ENCODE measurements around the gene IFT74.
"Not testable (repeated sequence)": the region's sequence is repeated elsewhere in the genome, so short reads cannot be mapped to it uniquely, and the experiment has no call there.

Gene IFT74

DNA sequence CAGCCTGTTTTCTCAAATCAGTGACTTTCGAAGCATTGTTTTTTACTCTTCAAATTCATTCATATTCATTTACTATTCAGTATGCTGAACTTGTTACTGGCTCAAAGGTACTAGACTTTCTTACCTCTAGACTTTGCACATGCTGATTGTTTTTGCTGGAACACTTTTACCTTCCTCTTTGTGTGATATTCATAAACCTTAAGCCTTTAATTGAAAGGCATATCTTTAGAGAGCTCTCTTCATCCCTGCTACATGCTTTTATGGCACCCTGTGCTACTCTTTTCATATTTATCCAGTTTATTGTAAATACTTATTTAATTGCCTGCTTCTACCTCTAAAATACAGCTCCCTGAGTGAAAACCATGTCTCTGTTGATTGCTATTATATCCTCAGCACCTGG lies 97.9 kb downstream of the IFT74 start:
- in situ Hi-C loops (cut with HindIII; ENCODE audit: low pct_ligation_motif_present, low pct_unique_long_range_greater_than_20kb, low sequenced_read_pairs), result no loop called here
- no peak for DNase-seq

DNA sequence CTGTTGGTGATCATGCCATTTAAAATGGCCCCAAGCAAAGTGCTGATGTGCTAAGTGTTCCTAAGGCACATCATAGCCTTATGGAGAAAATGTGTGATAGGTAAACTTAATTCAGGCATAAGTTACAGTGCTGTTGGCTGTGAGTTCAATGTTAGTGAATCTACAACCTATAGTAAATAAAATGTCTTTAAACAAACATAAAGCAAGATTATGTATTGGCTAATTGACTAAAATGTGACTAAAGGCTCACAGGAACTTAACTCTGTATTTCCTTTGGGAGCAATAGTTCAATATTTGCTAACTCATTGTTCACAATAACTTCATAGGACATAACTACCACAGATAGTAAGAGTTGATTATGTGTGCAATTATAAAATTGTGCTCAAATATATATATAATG lies 98.6 kb downstream of the IFT74 start:
- in situ Hi-C loops (cut with HindIII; ENCODE audit: low pct_ligation_motif_present, low pct_unique_long_range_greater_than_20kb, low sequenced_read_pairs), result no loop called here
- no peak for DNase-seq

DNA sequence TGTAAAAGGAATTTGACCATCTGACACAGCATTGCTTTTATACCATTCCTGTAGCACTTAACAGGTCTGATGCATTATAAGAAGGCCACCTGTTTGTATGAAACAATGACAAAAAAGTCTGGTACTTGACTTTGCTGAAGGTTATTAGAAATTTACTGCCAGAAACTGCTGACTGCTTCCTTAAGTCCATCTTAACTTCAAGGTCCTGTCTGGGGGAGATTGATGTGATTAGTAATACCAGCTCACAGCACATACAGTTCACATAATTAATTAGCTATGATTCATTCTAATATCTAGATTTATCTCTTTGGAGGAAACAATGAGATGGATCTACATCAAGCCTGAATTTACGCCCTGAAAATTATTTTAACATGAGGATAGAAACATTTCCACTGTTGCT lies 103.2 kb downstream of the IFT74 start:
- no peak for DNase-seq

GRCh38 chr9:27059907-27060306 lies 103.7 kb downstream of the IFT74 start:
- DNase-seq, result no peak
- in situ Hi-C loops (cut with HindIII; ENCODE audit: low pct_ligation_motif_present, low pct_unique_long_range_greater_than_20kb, low sequenced_read_pairs), result no loop called here

More for the DNA sequence above, 103.2 kb downstream of the IFT74 start:
- in situ Hi-C loops (cut with HindIII; ENCODE audit: low pct_ligation_motif_present, low pct_unique_long_range_greater_than_20kb, low sequenced_read_pairs), result no loop called here

- DNase-seq, result no peak
- in situ Hi-C loops (cut with HindIII; ENCODE audit: low pct_ligation_motif_present, low pct_unique_long_range_greater_than_20kb, low sequenced_read_pairs), result no loop called here
Observed at GRCh38 chr9:27065288-27065687, 109.1 kb downstream of the IFT74 start.

GRCh38 chr9:27073841-27074728 lies 117.9 kb downstream of the IFT74 start:
- in situ Hi-C loops (cut with HindIII; ENCODE audit: low pct_ligation_motif_present, low pct_unique_long_range_greater_than_20kb, low sequenced_read_pairs), result no loop called here
- no peak for DNase-seq

DNA sequence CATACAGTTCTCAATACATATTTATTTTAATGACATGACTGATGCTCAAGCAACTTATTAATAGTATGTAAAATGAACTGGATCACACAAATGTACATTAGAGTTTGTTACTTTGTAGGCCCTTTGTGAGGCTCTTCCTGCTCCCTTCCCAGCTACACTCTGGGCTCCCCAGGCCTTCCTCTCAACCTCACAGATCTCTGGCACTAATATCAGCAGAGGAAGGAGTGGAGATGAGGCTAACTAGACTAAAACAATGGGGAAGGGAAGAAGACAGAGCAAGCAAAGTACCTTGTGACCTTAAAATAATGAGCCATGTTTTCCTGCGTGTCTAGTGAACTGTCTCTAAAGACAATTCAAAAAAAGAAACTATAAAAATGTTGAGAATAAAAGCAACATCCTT lies 122.5 kb downstream of the IFT74 start:
- in situ Hi-C loops (cut with HindIII; ENCODE audit: low pct_ligation_motif_present, low pct_unique_long_range_greater_than_20kb, low sequenced_read_pairs), result no loop called here

DNA sequence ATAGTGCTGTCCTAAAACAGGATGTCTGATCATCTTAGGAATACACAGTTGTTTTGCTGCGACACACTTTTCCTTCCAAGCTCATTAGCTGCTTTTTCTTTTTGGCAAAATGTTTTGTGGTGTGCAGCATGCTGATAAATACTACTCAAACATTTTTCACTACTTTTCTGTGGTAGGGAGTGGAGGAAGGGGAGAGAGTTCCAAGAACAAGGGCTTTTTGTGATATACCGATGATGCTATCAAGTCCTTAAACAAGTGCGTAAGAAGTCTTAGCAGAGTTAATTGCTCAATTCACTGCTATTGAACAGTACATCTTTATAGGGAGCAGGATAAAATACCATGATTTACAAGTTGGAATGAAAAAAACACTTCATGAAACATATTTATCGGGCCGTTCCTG lies 129.2 kb downstream of the IFT74 start:
- in situ Hi-C loops (cut with HindIII; ENCODE audit: low pct_ligation_motif_present, low pct_unique_long_range_greater_than_20kb, low sequenced_read_pairs), result no loop called here
- DNase-seq, result no peak

More for the DNA sequence above, 122.5 kb downstream of the IFT74 start:
- DNase-seq, result no peak

DNA sequence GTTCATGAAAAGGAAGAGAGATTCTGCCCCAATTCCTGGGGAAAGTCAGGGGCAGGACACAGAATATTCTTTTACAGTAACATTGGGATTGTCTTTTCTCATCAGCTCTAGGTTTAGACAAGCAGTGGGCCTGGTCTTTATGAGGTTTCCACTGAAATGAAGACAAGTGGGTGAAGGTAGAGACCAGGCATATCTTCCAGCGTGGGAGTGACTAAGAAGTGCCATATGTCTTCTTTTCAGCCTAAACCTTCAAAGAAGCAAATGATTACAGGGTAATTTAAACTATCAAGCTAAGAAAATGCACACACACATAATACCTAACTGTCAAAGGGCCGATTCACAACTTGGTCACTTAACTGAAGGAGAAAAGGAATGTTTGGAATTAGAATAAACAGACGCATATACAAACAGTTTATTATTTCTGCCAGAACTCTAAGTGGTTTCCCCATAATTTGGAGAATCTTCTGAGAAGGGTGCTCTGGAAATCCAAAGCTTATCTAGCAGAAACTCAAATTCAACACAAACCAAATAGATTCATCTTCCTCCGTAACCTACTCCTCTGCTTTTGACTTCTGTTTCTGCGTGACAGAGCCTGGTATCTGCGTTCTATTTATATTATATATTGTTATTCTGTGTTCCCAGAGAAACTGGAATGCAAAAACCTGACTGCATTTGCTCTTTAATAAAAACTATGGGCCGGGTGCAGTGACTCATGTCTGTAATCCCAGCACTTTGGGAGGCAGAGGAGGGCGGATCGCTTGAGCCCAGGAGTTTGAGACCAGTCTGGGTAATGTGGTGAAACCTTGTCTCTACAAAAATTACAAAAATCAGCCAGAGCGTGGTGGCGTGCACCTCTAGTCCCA lies 130.8 kb downstream of the IFT74 start:
- DNase-seq, result no peak
- in situ Hi-C loops (cut with HindIII; ENCODE audit: low pct_ligation_motif_present, low pct_unique_long_range_greater_than_20kb, low sequenced_read_pairs), result no loop called here

DNA sequence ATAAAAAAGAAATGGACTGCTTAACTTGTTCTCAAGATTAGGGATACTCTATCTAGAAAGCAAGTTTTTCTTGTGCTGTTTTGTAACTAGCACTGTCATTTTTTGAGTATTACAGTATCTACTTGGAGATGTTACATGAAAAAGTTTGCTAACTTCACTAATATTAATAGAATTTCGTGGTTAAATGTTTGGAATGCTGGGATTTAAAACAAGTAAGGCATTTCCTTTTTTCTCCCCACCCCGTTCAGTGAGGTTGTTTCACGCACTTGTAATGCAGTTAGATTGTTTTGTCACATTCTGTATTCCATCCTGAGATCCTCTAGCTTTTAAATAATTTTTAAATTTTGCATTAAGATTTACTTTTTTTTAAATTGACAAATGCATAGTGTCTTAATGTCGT lies 132.8 kb downstream of the IFT74 start:
- in situ Hi-C loops (cut with HindIII; ENCODE audit: low pct_ligation_motif_present, low pct_unique_long_range_greater_than_20kb, low sequenced_read_pairs), result no loop called here
- DNase-seq, result no peak

GRCh38 chr9:27089706-27090105 lies 133.5 kb downstream of the IFT74 start:
- in situ Hi-C loops (cut with HindIII; ENCODE audit: low pct_ligation_motif_present, low pct_unique_long_range_greater_than_20kb, low sequenced_read_pairs), result no loop called here
- DNase-seq, result no peak

- in situ Hi-C loops (cut with HindIII; ENCODE audit: low pct_ligation_motif_present, low pct_unique_long_range_greater_than_20kb, low sequenced_read_pairs), result no loop called here
Observed at GRCh38 chr9:27090231-27090630, 134.0 kb downstream of the IFT74 start.

GRCh38 chr9:27090711-27091110 lies 134.5 kb downstream of the IFT74 start:
- in situ Hi-C loops (cut with HindIII; ENCODE audit: low pct_ligation_motif_present, low pct_unique_long_range_greater_than_20kb, low sequenced_read_pairs), result no loop called here

More at GRCh38 chr9:27090231-27090630, 134.0 kb downstream of the IFT74 start:
- no peak for DNase-seq

GRCh38 chr9:27092496-27092895 lies 136.3 kb downstream of the IFT74 start:
- in situ Hi-C loops (cut with HindIII; ENCODE audit: low pct_ligation_motif_present, low pct_unique_long_range_greater_than_20kb, low sequenced_read_pairs); DNase-seq: not testable (repeated sequence)

More at GRCh38 chr9:27090711-27091110, 134.5 kb downstream of the IFT74 start:
- no peak for DNase-seq

DNA sequence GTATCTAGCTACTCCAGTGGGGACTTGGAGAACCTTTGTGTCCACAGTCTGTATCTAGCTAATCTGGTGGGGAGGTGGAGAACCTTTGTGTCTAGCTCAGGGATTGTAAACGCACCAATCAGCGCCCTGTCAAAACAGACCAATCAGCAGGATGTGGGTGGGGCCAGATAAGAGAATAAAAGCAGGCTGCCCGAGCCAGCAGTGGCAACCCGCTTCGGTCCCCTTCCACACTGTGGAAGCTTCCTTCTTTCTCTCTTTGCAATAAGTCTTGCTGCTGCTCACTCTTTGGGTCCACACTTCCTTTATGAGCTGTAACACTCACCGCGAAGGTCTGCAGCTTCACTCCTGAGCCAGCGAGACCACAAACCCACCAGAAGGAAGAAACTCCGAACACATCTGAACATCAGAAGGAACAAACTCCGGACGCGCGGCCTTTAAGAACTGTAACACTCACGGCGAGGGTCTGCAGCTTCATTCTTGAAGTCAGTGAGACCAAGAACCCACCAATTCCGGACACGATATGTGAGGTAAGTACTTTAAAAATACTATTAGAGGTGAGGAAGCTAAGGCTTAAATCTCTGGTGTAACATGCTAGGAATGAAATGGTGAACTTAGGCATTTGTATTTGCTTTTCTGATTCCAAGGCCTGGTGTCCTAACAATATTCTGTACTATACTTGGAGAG lies 137.3 kb downstream of the IFT74 start:
- DNase-seq; in situ Hi-C loops (cut with HindIII; ENCODE audit: low pct_ligation_motif_present, low pct_unique_long_range_greater_than_20kb, low sequenced_read_pairs): not testable (repeated sequence)

DNA sequence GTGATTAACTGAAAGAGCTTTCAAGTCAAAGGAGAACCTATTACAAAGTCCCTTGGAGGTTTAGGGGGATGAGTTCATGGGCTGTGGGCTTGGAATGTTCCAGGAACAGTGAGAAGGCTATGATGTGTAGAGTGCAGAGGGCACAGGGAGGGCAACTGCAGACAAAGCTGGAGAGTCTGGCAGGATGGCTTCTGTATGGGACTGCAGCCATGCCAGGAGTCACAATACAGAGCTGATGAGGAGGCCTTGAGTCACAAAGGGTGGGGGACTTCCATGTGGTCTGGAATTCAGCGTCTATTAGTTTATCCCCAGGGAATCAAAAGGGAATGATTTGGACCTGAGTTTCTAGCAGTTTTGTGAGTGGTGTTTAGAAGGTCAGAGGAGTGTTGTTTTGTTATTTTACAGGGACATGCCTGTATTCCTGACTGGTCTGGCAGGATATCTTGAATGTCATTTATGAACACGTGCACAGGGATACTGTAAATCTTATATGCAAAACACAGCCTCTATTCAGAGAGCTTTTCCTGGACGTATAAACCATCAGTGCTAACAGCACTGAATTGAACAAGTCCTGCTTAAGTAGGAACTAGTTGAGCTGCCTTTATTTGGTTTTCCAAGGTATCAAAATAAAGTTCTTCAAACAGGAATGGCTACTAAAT lies 138.6 kb downstream of the IFT74 start:
- in situ Hi-C loops (cut with HindIII; ENCODE audit: low pct_ligation_motif_present, low pct_unique_long_range_greater_than_20kb, low sequenced_read_pairs), result no loop called here
- no peak for DNase-seq

- in situ Hi-C loops (cut with HindIII; ENCODE audit: low pct_ligation_motif_present, low pct_unique_long_range_greater_than_20kb, low sequenced_read_pairs), result no loop called here
- no peak for DNase-seq
Observed at GRCh38 chr9:27107241-27107640, 151.0 kb downstream of the IFT74 start.

- in situ Hi-C loops (cut with HindIII; ENCODE audit: low pct_ligation_motif_present, low pct_unique_long_range_greater_than_20kb, low sequenced_read_pairs), result no loop called here
- no peak for DNase-seq
Observed at GRCh38 chr9:27108981-27109541, 152.8 kb downstream of the IFT74 start, which contains the start of gene TEK. TEK (plus strand) TSS chr9:27109225; CDS start chr9:27109591, 366 bp downstream.
